GM23338 (cell line): ENCODE data around the gene HPGD. TPM values are rescaled to one million over a fixed set of nuclear protein-coding genes. Genes with fewer than 3 reads are reported as not detected.

Experiments
- ATAC-seq: fragments of 200-7000 bp; cut with Tn5 transposase; 3 replicates; pipeline ENCODE4 v1.9.1; 2020
- DNase-seq: peaks from one replicate; pipeline ENCODE4 v3.0.0-alpha.2; 2015; ENCODE audit warnings: low spot score
- H2AFZ ChIP-seq: fragments of 200-600 bp; sonication (generic); 2 replicates; pipeline ENCODE4 v1.8.0; 2016; ENCODE audit warnings: antibody characterized with exemption, mild to moderate bottlenecking, moderate library complexity
- H3F3A ChIP-seq: fragments of 200-600 bp; sonication (generic); replicated peaks from 2 replicates; pipeline ENCODE4 v1.8.0; 2017; ENCODE audit warnings: antibody characterized with exemption, mixed run types, low read depth
- H3K27ac ChIP-seq: fragments of 200-600 bp; sonication (generic); 2 replicates; pipeline ENCODE4 v1.6.1; 2016; ENCODE audit warnings: low read depth
- H3K27me3 ChIP-seq: fragments of 200-600 bp; sonication (generic); 2 replicates; pipeline ENCODE4 v1.8.0; 2016; ENCODE audit warnings: mild to moderate bottlenecking, mixed run types, moderate library complexity; ENCODE audit not compliant: insufficient read depth
- H3K36me3 ChIP-seq: fragments of 200-600 bp; sonication (generic); 2 replicates; pipeline ENCODE4 v1.8.0; 2016; ENCODE audit warnings: mild to moderate bottlenecking; ENCODE audit not compliant: insufficient read depth
- H3K4me1 ChIP-seq: fragments of 200-600 bp; sonication (generic); 2 replicates; pipeline ENCODE4 v1.8.0; 2016; ENCODE audit warnings: mild to moderate bottlenecking, moderate library complexity; ENCODE audit not compliant: insufficient read depth
- H3K4me2 ChIP-seq: fragments of 200-600 bp; sonication (generic); 2 replicates; pipeline ENCODE4 v1.7.1; 2017; ENCODE audit warnings: mixed run types
- H3K4me3 ChIP-seq: fragments of 200-600 bp; sonication (generic); 2 replicates; pipeline ENCODE4 v1.6.1; 2016; ENCODE audit warnings: mixed run types
- H3K79me2 ChIP-seq: fragments of 200-600 bp; sonication (generic); replicated peaks from 2 replicates; pipeline ENCODE4 v1.8.0; 2017; ENCODE audit warnings: mild to moderate bottlenecking; ENCODE audit not compliant: insufficient read depth
- H3K9me2 ChIP-seq: fragments of 200-600 bp; sonication (generic); 2 replicates; pipeline ENCODE4 v1.8.0; 2017; ENCODE audit not compliant: insufficient read depth
- H4K20me1 ChIP-seq: fragments of 200-600 bp; sonication (generic); replicated peaks from 2 replicates; pipeline ENCODE4 v1.8.0; 2017; ENCODE audit warnings: mild to moderate bottlenecking; ENCODE audit not compliant: insufficient read depth
- H3K27ac Mint-ChIP-seq: 2 replicates; pipeline ENCODE4 v1.8.0; 2020; ENCODE audit warnings: inconsistent platforms, mild to moderate bottlenecking, moderate library complexity, mixed read lengths
- H3K27me3 Mint-ChIP-seq: 3 replicates; pipeline ENCODE4 v1.8.0; 2022; ENCODE audit warnings: low read depth, mild to moderate bottlenecking, moderate library complexity, mixed read lengths, inconsistent platforms; ENCODE audit not compliant: insufficient read depth, poor library complexity
- H3K36me3 Mint-ChIP-seq: 3 replicates; pipeline ENCODE4 v1.8.0; 2021; ENCODE audit warnings: low read depth, mild to moderate bottlenecking, inconsistent platforms, moderate library complexity, mixed read lengths
- H3K4me1 Mint-ChIP-seq: 3 replicates; pipeline ENCODE4 v1.8.0; 2020; ENCODE audit warnings: mild to moderate bottlenecking, inconsistent platforms, mixed read lengths
- H3K4me3 Mint-ChIP-seq: 3 replicates; pipeline ENCODE4 v1.8.0; 2021; ENCODE audit warnings: moderate library complexity, mild to moderate bottlenecking, inconsistent platforms, mixed read lengths
- H3K9me3 Mint-ChIP-seq: 3 replicates; pipeline ENCODE4 v1.8.0; 2020; ENCODE audit warnings: moderate library complexity, mild to moderate bottlenecking, inconsistent platforms, mixed read lengths
- CREB1 ChIP-seq: fragments of 250-450 bp; sonication (Bioruptor Pico); IDR thresholded peaks from 2 replicates; pipeline ENCODE4 v1.5.0; 2020; ENCODE audit warnings: low read depth, mild to moderate bottlenecking, moderate library complexity
- CTCF ChIP-seq, 2 experiments: fragments of 200-600 bp in 1 of 2; sonication (generic) in 1 of 2; conservative IDR thresholded peaks; 2 replicates each; pipeline versions ENCODE4 v1.5.1 to v1.6.1; 2016 to 2017; ENCODE audit warnings: antibody characterized with exemption in 2 of 2, low read depth in 2 of 2, mild to moderate bottlenecking in 2 of 2, moderate library complexity in 1 of 2
- ETS1 ChIP-seq: IDR thresholded peaks from 2 replicates; pipeline ENCODE4 v1.6.1; 2016; ENCODE audit warnings: antibody characterized with exemption
- EZH2 ChIP-seq: fragments of 200-600 bp; sonication (generic); IDR thresholded peaks from one replicate; pipeline ENCODE4 v1.8.0; 2017; ENCODE audit warnings: antibody characterized with exemption, mild to moderate bottlenecking, low read depth; ENCODE audit not compliant: unreplicated experiment
- EZH2phosphoT487 ChIP-seq: fragments of 200-600 bp; sonication (generic); IDR thresholded peaks from one replicate; pipeline ENCODE4 v1.8.1; 2018; ENCODE audit warnings: antibody characterized with exemption; ENCODE audit not compliant: unreplicated experiment
- JUNB ChIP-seq: IDR thresholded peaks from one replicate; pipeline ENCODE4 v1.6.1; 2016; ENCODE audit warnings: antibody characterized with exemption; ENCODE audit not compliant: unreplicated experiment
- NANOG ChIP-seq: IDR thresholded peaks from 2 replicates; pipeline ENCODE4 v1.6.1; 2016; ENCODE audit warnings: antibody characterized with exemption, borderline replicate concordance
- REST ChIP-seq: IDR thresholded peaks from one replicate; pipeline ENCODE4 v1.6.1; 2018; ENCODE audit warnings: antibody characterized with exemption; ENCODE audit not compliant: unreplicated experiment
- STAT1 ChIP-seq: IDR thresholded peaks from one replicate; pipeline ENCODE4 v1.6.1; 2016; ENCODE audit warnings: antibody characterized with exemption; ENCODE audit not compliant: unreplicated experiment
- ZNF331 ChIP-seq: fragments of 250-450 bp; sonication (Bioruptor Pico); IDR thresholded peaks from 2 replicates; pipeline ENCODE4 v1.5.0; 2020; ENCODE audit warnings: low read depth, mild to moderate bottlenecking, moderate library complexity
- ZNF462 ChIP-seq: fragments of 250-450 bp; sonication (Bioruptor Pico); IDR thresholded peaks from 2 replicates; pipeline ENCODE4 v1.5.0; 2020; ENCODE audit warnings: mild to moderate bottlenecking, moderate library complexity
- polyA plus RNA-seq: library from polyadenylated mRNA; unstranded; fragments of >200 nt; fragmentation: Nextera tagmentation; extraction: Ambion mirVana; gene quantifications from 2 replicates; pipeline ENCODE4 v1.2.1, GENCODE V29; 2016
- total RNA-seq: library from RNA; depleted of rRNA; stranded (reverse); fragments of >200 nt; shearing (Covaris generic); gene quantifications from 2 replicates; pipeline ENCODE4 v1.2.3, GENCODE V29; 2014

HPGD gene
- total and polyA plus RNA-seq, 2 experiments from 2014 or later, result 5.6 to 9.1 TPM

GRCh38 chr4:174554231-174554728 is 32.0 kb upstream of the HPGD start:
- H3K27ac ChIP-seq, result no peak overlapping the region
- H3F3A ChIP-seq, result no peaks in the 10 kb centered on the region
- no peaks in the 10 kb centered on the region for H3K79me2 ChIP-seq
- ATAC-seq, result no peak
- no peak overlapping the region for H3K4me2 ChIP-seq
- H3K27ac Mint-ChIP-seq, result no peak overlapping the region
- H3K27me3 ChIP-seq, result no peaks in the 10 kb centered on the region
- peaks cover 18% of the 10 kb centered on the region for H3K4me1 Mint-ChIP-seq
- no peaks in the 10 kb centered on the region for H3K36me3 ChIP-seq
- TF ChIP-seq JUNB (no peak), ETS1 (no peak), REST (no peak), CREB1 (CRISPR knock-in tag) (no peak), NANOG (no peak), ZNF331 (CRISPR knock-in tag) (no peak), EZH2phosphoT487 (no peak), EZH2 (no peak), CTCF (conservative IDR thresholded peaks at IDR 0.05; ENCODE audit: low read depth in 2 of 2) (no peak), STAT1 (no peak), ZNF462 (CRISPR knock-in tag) (no peak)
- peaks cover 9% of the 10 kb centered on the region; the same call in 2 of the 3 replicates for H3K9me3 Mint-ChIP-seq
- no peak for DNase-seq
- no peaks in the 10 kb centered on the region; the same call in 1 of the 2 replicates for H3K4me1 ChIP-seq
- H3K9me2 ChIP-seq, result peaks cover 8% of the 10 kb centered on the region; the same call in 1 of the 2 replicates
- H3K4me3 ChIP-seq, result no peak overlapping the region
- H3K4me3 Mint-ChIP-seq, result no peak overlapping the region
- H2AFZ ChIP-seq, result no peak overlapping the region
- no peaks in the 10 kb centered on the region for H4K20me1 ChIP-seq
- peaks cover 14% of the 10 kb centered on the region; the same call in 2 of the 3 replicates for H3K36me3 Mint-ChIP-seq
- peaks cover 3% of the 10 kb centered on the region for H3K27me3 Mint-ChIP-seq
